Left ventricle myocardium inferior (tissue), 1 donor: ENCODE data around the gene DDAH1. TPM values are rescaled to one million over a fixed set of nuclear protein-coding genes. Genes with fewer than 3 reads are reported as not detected.

Experiments used
- DNase-seq: peaks from one replicate; pipeline ENCODE4 v3.0.0-alpha.2; 2020
- H3K27ac ChIP-seq: fragments of 200-600 bp; replicated peaks from 2 replicates; pipeline ENCODE4 v1.8.0; 2021
- H3K27me3 ChIP-seq: fragments of 200-600 bp; 2 replicates; pipeline ENCODE4 v1.8.0; 2021; ENCODE audit warnings: low read depth
- H3K36me3 ChIP-seq: fragments of 200-600 bp; 2 replicates; pipeline ENCODE4 v1.8.0; 2021
- H3K4me1 ChIP-seq: fragments of 200-600 bp; 2 replicates; pipeline ENCODE4 v1.8.0; 2021
- H3K4me3 ChIP-seq: fragments of 200-600 bp; 2 replicates; pipeline ENCODE4 v1.8.0; 2021; ENCODE audit warnings: mild to moderate bottlenecking, moderate library complexity
- H3K9me3 ChIP-seq: fragments of 200-600 bp; replicated peaks from 2 replicates; pipeline ENCODE4 v1.8.0; 2021
- CTCF ChIP-seq: fragments of 200-600 bp; IDR thresholded peaks from 2 replicates; pipeline ENCODE4 v1.8.0; 2021; ENCODE audit warnings: antibody characterized with exemption, mild to moderate bottlenecking, borderline replicate concordance
- intact Hi-C: fragments of 100-400 bp; cut with micrococcal nuclease; formaldehyde crosslinking; loops from one replicate; pipeline ENCODE4 v1.11.0; 2022
- total RNA-seq: library from RNA; stranded (reverse); fragmentation: NEBNext Ultra II Directional; extraction: Animal tissue kit (Norgen Biotek cat#: 25700); gene quantifications from one replicate; pipeline ENCODE4 v1.2.1, GENCODE V29; 2021
- donor health status: DM: no; HTN: yes; CAD: no; lungs with severe emphysema.

The DDAH1 gene
- total RNA-seq, 1 donor from 2014 or later, result 10.1 TPM

- peaks cover 23% of the 10 kb centered on the region for H3K4me1 ChIP-seq
- H3K4me3 ChIP-seq, result no peak overlapping the region
- H3K36me3 ChIP-seq, result no peaks in the 10 kb centered on the region
- H3K9me3 ChIP-seq, result no peaks in the 10 kb centered on the region
- TF ChIP-seq CTCF, result no peak
- no peak for DNase-seq
- no peaks in the 10 kb centered on the region for H3K27me3 ChIP-seq
- no peak overlapping the region for H3K27ac ChIP-seq
- intact Hi-C loops, result no loop called here
Measured at GRCh38 chr1:85358702-85359438, 106.1 kb downstream of the DDAH1 start.

GRCh38 chr1:85357817-85358216 is 107.1 kb downstream of the DDAH1 start:
- H3K9me3 ChIP-seq, result no peaks in the 10 kb centered on the region
- TF ChIP-seq CTCF, result no peak
- H3K27me3 ChIP-seq, result no peaks in the 10 kb centered on the region
- no peak for DNase-seq
- H3K36me3 ChIP-seq, result no peaks in the 10 kb centered on the region
- peaks cover 15% of the 10 kb centered on the region for H3K4me1 ChIP-seq
- H3K4me3 ChIP-seq, result no peak overlapping the region
- intact Hi-C loops, result no loop called here
- H3K27ac ChIP-seq, result no peak overlapping the region

GRCh38 chr1:85356130-85356529 is 108.8 kb downstream of the DDAH1 start:
- TF ChIP-seq CTCF, result no peak
- Histone ChIP-seq H3K4me3 (no peak overlapping the region), H3K27ac (no peak overlapping the region), H3K9me3 (no peaks in the 10 kb centered on the region), H3K36me3 (no peaks in the 10 kb centered on the region), H3K4me1 (peaks cover 14% of the 10 kb centered on the region), H3K27me3 (no peaks in the 10 kb centered on the region)
- no peak for DNase-seq
- intact Hi-C loops, result no loop called here

- no peak for DNase-seq
- no peaks in the 10 kb centered on the region for H3K27me3 ChIP-seq
- TF ChIP-seq CTCF, result no peak
- H3K4me3 ChIP-seq, result no peak overlapping the region
- H3K27ac ChIP-seq, result no peak overlapping the region
- peaks cover 4% of the 10 kb centered on the region for H3K36me3 ChIP-seq
- intact Hi-C loops, result no loop called here
- H3K9me3 ChIP-seq, result no peaks in the 10 kb centered on the region
- no peaks in the 10 kb centered on the region for H3K4me1 ChIP-seq
Measured at GRCh38 chr1:85352055-85352454, 112.9 kb downstream of the DDAH1 start.

- H3K4me3 ChIP-seq, result no peak overlapping the region
- H3K4me1 ChIP-seq, result no peaks in the 10 kb centered on the region
- peaks cover 4% of the 10 kb centered on the region for H3K36me3 ChIP-seq
- DNase-seq, result no peak
- no peak for TF ChIP-seq CTCF
- H3K27me3 ChIP-seq, result no peaks in the 10 kb centered on the region
- H3K9me3 ChIP-seq, result no peaks in the 10 kb centered on the region
- no peak overlapping the region for H3K27ac ChIP-seq
- intact Hi-C loops, result no loop called here
Measured at GRCh38 chr1:85351202-85351828, 113.6 kb downstream of the DDAH1 start.
